ENCODE data around the gene FHIT.
"Not testable (repeated sequence)": the region's sequence is repeated elsewhere in the genome, so short reads cannot be mapped to it uniquely, and the experiment has no call there.

Gene FHIT

DNA sequence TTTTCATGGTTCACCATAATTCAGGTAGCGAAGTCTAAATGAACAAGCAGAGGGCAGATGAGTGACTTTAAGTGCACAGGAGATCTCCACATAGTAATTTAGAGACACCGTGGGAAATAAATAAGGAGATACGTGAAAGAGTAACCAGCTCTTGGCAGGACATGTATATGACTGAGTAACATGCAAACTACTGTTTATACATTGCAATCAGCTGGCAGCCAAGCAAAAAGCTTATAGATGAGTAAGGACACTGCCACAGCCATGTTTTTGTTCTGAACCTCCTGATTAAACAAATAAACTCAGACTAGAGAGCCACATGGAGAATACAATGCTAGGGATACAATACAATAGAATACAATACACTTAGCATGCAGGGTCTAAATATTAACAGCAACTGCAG, 252.4 kb downstream of the FHIT start:
- Histone ChIP-seq H3K27ac (ENCODE audit: low read depth, low read length) (no peak overlapping the region), H3K18ac (ENCODE audit: low read length) (no peak overlapping the region), H3K23ac (ENCODE audit: low read length) (no peak overlapping the region), H2BK5ac (ENCODE audit: low read length) (no peak overlapping the region), H3K4me2 (ENCODE audit: low read length) (no peak overlapping the region), H3K27me3 (ENCODE audit: insufficient read depth, low read length, poor library complexity) (no peaks in the 10 kb centered on the region), H3K4ac (ENCODE audit: low read depth, low read length) (no peak overlapping the region), H4K5ac (ENCODE audit: low read length) (no peak overlapping the region), H3K36me3 (ENCODE audit: control insufficient read depth, insufficient read depth, low read length) (no peaks in the 10 kb centered on the region), H4K8ac (ENCODE audit: low read depth, low read length) (no peak overlapping the region), H3K56ac (ENCODE audit: low read length) (no peak overlapping the region), H3K4me3 (ENCODE audit: low read length) (no peak overlapping the region), H2BK15ac (replicated peaks; ENCODE audit: low read depth) (no peak overlapping the region), H3K9ac (ENCODE audit: low read length) (no peak overlapping the region), H2AK5ac (ENCODE audit: low read length) (no peak overlapping the region), H3K4me1 (ENCODE audit: control insufficient read depth, low read depth, low read length) (no peaks in the 10 kb centered on the region), H2BK120ac (ENCODE audit: low read depth, low read length) (no peak overlapping the region), H3K79me2 (ENCODE audit: control insufficient read depth, insufficient read depth, low read length) (no peaks in the 10 kb centered on the region), H3K79me1 (ENCODE audit: low read length) (no peaks in the 10 kb centered on the region)
- no CpG with 5 or more reads among the region's 3 CpGs for WGBS (ENCODE audit: extremely low coverage, insufficient coverage, low lambda C conversion rate)
- DNase-seq = no peak

DNA sequence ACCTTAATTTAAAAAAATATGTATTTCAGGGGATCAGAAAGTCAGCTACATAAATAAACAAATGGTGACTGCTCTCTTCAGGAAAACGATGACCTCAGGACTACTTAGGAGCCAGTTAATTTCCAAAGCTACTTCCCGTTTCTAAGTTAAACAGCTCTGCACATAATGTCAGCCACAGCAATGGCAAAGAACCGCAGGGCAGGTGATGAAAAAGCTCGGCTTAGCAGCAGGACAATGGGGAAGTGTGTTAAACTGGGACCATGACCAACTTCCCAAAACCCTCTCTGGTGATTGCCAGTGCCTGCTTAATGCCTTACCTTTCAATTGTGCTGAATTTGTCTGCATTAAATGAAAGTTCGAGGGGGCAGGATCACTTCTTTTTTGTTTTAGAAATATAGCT, 258.9 kb downstream of the FHIT start:
- Histone ChIP-seq H3K9ac (ENCODE audit: low read length) (no peak overlapping the region), H3K4me3 (ENCODE audit: low read length) (no peak overlapping the region), H3K18ac (ENCODE audit: low read length) (no peak overlapping the region), H3K36me3 (ENCODE audit: control insufficient read depth, insufficient read depth, low read length) (no peaks in the 10 kb centered on the region), H2BK15ac (replicated peaks; ENCODE audit: low read depth) (no peak overlapping the region), H3K23ac (ENCODE audit: low read length) (no peak overlapping the region), H3K79me1 (ENCODE audit: low read length) (no peaks in the 10 kb centered on the region), H3K4me2 (ENCODE audit: low read length) (no peak overlapping the region), H2BK120ac (ENCODE audit: low read depth, low read length) (no peak overlapping the region), H2BK5ac (ENCODE audit: low read length) (no peak overlapping the region), H3K4me1 (ENCODE audit: control insufficient read depth, low read depth, low read length) (peaks cover 2% of the 10 kb centered on the region), H2AK5ac (ENCODE audit: low read length) (no peak overlapping the region), H3K4ac (ENCODE audit: low read depth, low read length) (no peak overlapping the region), H3K56ac (ENCODE audit: low read length) (no peak overlapping the region), H4K8ac (ENCODE audit: low read depth, low read length) (no peak overlapping the region), H3K79me2 (ENCODE audit: control insufficient read depth, insufficient read depth, low read length) (no peaks in the 10 kb centered on the region), H3K27me3 (ENCODE audit: insufficient read depth, low read length, poor library complexity) (no peaks in the 10 kb centered on the region), H4K5ac (ENCODE audit: low read length) (no peak overlapping the region), H3K27ac (ENCODE audit: low read depth, low read length) (no peak overlapping the region)
- no CpG with 5 or more reads among the region's 5 CpGs for WGBS (ENCODE audit: extremely low coverage, insufficient coverage, low lambda C conversion rate)
- no peak for DNase-seq

GRCh38 chr3:60990442-60990730, 260.9 kb downstream of the FHIT start:
- Histone ChIP-seq H3K27ac (ENCODE audit: low read depth, low read length) (no peak overlapping the region), H3K4ac (ENCODE audit: low read depth, low read length) (no peak overlapping the region), H2AK5ac (ENCODE audit: low read length) (no peak overlapping the region), H3K23ac (ENCODE audit: low read length) (no peak overlapping the region), H3K56ac (ENCODE audit: low read length) (no peak overlapping the region), H3K27me3 (ENCODE audit: insufficient read depth, low read length, poor library complexity) (no peaks in the 10 kb centered on the region), H2BK120ac (ENCODE audit: low read depth, low read length) (no peak overlapping the region), H4K5ac (ENCODE audit: low read length) (no peak overlapping the region), H3K4me3 (ENCODE audit: low read length) (no peak overlapping the region), H4K8ac (ENCODE audit: low read depth, low read length) (no peak overlapping the region), H3K4me1 (ENCODE audit: control insufficient read depth, low read depth, low read length) (peaks cover 2% of the 10 kb centered on the region), H3K36me3 (ENCODE audit: control insufficient read depth, insufficient read depth, low read length) (no peaks in the 10 kb centered on the region), H3K18ac (ENCODE audit: low read length) (no peak overlapping the region), H3K79me1 (ENCODE audit: low read length) (no peaks in the 10 kb centered on the region), H3K9ac (ENCODE audit: low read length) (no peak overlapping the region), H2BK15ac (replicated peaks; ENCODE audit: low read depth) (no peak overlapping the region), H2BK5ac (ENCODE audit: low read length) (no peak overlapping the region), H3K79me2 (ENCODE audit: control insufficient read depth, insufficient read depth, low read length) (no peaks in the 10 kb centered on the region), H3K4me2 (ENCODE audit: low read length) (no peak overlapping the region)
- DNase-seq = no peak
- WGBS (ENCODE audit: extremely low coverage, insufficient coverage, low lambda C conversion rate) = no CpG with 5 or more reads among the region's 3 CpGs

GRCh38 chr3:60989626-60990441, 261.4 kb downstream of the FHIT start:
- Histone ChIP-seq H3K4me3 (ENCODE audit: low read length) (no peak overlapping the region), H4K8ac (ENCODE audit: low read depth, low read length) (no peak overlapping the region), H3K9ac (ENCODE audit: low read length) (no peak overlapping the region), H3K56ac (ENCODE audit: low read length) (no peak overlapping the region), H3K79me2 (ENCODE audit: control insufficient read depth, insufficient read depth, low read length) (no peaks in the 10 kb centered on the region), H3K36me3 (ENCODE audit: control insufficient read depth, insufficient read depth, low read length) (no peaks in the 10 kb centered on the region), H2BK5ac (ENCODE audit: low read length) (no peak overlapping the region), H3K27ac (ENCODE audit: low read depth, low read length) (no peak overlapping the region), H3K23ac (ENCODE audit: low read length) (no peak overlapping the region), H2BK120ac (ENCODE audit: low read depth, low read length) (no peak overlapping the region), H3K4me2 (ENCODE audit: low read length) (no peak overlapping the region), H3K27me3 (ENCODE audit: insufficient read depth, low read length, poor library complexity) (no peaks in the 10 kb centered on the region), H3K4ac (ENCODE audit: low read depth, low read length) (peak overlapping the region; percentile 55), H2AK5ac (ENCODE audit: low read length) (no peak overlapping the region), H3K18ac (ENCODE audit: low read length) (no peak overlapping the region), H2BK15ac (replicated peaks; ENCODE audit: low read depth) (no peak overlapping the region), H3K4me1 (ENCODE audit: control insufficient read depth, low read depth, low read length) (peaks cover 2% of the 10 kb centered on the region), H4K5ac (ENCODE audit: low read length) (no peak overlapping the region), H3K79me1 (ENCODE audit: low read length) (no peaks in the 10 kb centered on the region)
- WGBS (ENCODE audit: extremely low coverage, insufficient coverage, low lambda C conversion rate) = no CpG with 5 or more reads among the region's 11 CpGs
- DNase-seq = peak; percentile 49

DNA sequence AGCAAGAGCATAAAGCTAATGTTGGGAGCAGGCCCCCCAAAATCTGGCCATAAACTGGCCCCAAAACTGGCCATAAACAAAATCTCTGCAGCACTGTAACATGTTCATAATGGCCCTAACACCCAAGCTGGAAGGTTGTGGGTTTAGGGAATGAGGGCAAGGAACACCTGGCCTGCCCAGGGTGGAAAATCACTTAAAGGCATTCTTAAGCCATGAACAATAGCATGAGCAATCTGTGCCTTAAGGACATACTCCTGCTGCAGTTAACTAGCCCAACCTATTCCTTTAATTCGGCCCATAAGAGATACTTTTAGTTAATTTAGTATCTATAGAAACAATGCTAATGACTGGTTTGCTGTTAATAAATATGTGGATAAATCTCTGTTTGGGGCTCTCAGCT, 264.1 kb downstream of the FHIT start:
- not testable (repeated sequence) for H3K79me2 ChIP-seq (ENCODE audit: control insufficient read depth, insufficient read depth, low read length); H3K23ac ChIP-seq (ENCODE audit: low read length); H2BK120ac ChIP-seq (ENCODE audit: low read depth, low read length); H2AK5ac ChIP-seq (ENCODE audit: low read length); H3K18ac ChIP-seq (ENCODE audit: low read length); H3K27ac ChIP-seq (ENCODE audit: low read depth, low read length); H4K5ac ChIP-seq (ENCODE audit: low read length); H3K4me2 ChIP-seq (ENCODE audit: low read length); H4K8ac ChIP-seq (ENCODE audit: low read depth, low read length); H3K36me3 ChIP-seq (ENCODE audit: control insufficient read depth, insufficient read depth, low read length); H3K9ac ChIP-seq (ENCODE audit: low read length); H3K4me3 ChIP-seq (ENCODE audit: low read length); H3K79me1 ChIP-seq (ENCODE audit: low read length); H3K4me1 ChIP-seq (ENCODE audit: control insufficient read depth, low read depth, low read length); H3K4ac ChIP-seq (ENCODE audit: low read depth, low read length); H2BK15ac ChIP-seq (replicated peaks; ENCODE audit: low read depth); DNase-seq; H3K56ac ChIP-seq (ENCODE audit: low read length); H2BK5ac ChIP-seq (ENCODE audit: low read length); H3K27me3 ChIP-seq (ENCODE audit: insufficient read depth, low read length, poor library complexity)
- WGBS (ENCODE audit: extremely low coverage, insufficient coverage, low lambda C conversion rate) = no CpG with 5 or more reads among the region's 1 CpG

- Histone ChIP-seq H3K18ac (ENCODE audit: low read length) (no peak overlapping the region), H3K23ac (ENCODE audit: low read length) (no peak overlapping the region), H3K27me3 (ENCODE audit: insufficient read depth, low read length, poor library complexity) (no peaks in the 10 kb centered on the region), H3K4me2 (ENCODE audit: low read length) (no peak overlapping the region), H2BK5ac (ENCODE audit: low read length) (no peak overlapping the region), H3K9ac (ENCODE audit: low read length) (no peak overlapping the region), H2AK5ac (ENCODE audit: low read length) (no peak overlapping the region), H3K56ac (ENCODE audit: low read length) (no peak overlapping the region), H4K5ac (ENCODE audit: low read length) (no peak overlapping the region), H3K4ac (ENCODE audit: low read depth, low read length) (no peak overlapping the region), H4K8ac (ENCODE audit: low read depth, low read length) (no peak overlapping the region), H3K36me3 (ENCODE audit: control insufficient read depth, insufficient read depth, low read length) (no peaks in the 10 kb centered on the region), H3K79me2 (ENCODE audit: control insufficient read depth, insufficient read depth, low read length) (no peaks in the 10 kb centered on the region), H3K4me1 (ENCODE audit: control insufficient read depth, low read depth, low read length) (peaks cover 2% of the 10 kb centered on the region), H2BK120ac (ENCODE audit: low read depth, low read length) (no peak overlapping the region), H3K79me1 (ENCODE audit: low read length) (no peaks in the 10 kb centered on the region), H3K4me3 (ENCODE audit: low read length) (no peak overlapping the region), H3K27ac (ENCODE audit: low read depth, low read length) (no peak overlapping the region), H2BK15ac (replicated peaks; ENCODE audit: low read depth) (no peak overlapping the region)
- DNase-seq = no peak
- no CpG with 5 or more reads among the region's 3 CpGs for WGBS (ENCODE audit: extremely low coverage, insufficient coverage, low lambda C conversion rate)
Observed at GRCh38 chr3:60986552-60986951, 264.7 kb downstream of the FHIT start.
